ENCODE data around the gene ABCE1.

The ABCE1 gene

DNA sequence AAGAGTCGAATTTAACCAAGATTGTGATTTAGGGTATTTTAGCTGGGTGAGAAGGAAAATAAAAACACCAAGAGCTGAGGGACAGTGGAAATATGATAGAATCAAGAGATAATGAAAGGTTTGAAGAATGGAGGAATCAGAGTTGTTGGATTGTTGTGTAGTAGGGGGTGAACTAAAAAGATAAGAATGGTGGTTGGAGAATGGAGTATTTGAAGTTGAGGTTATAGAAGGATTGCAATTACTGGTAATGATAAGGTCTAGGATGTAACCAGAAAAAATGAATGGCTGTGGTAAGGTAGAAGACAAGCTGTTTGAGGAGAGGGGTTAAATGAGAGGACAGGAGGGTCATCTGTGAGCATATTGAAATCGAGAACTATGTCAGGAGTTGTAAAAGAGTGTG is 4.5 kb downstream of the ABCE1 start:
- peak overlapping the region; percentile 3; the same call in 1 of the 2 replicates for H3K27ac ChIP-seq (ENCODE audit: low read length)
- no peaks in the 10 kb centered on the region for H3K9me3 ChIP-seq (ENCODE audit: insufficient read depth, low read length)
- H3K27me3 ChIP-seq (ENCODE audit: low read depth, low read length), result no peaks in the 10 kb centered on the region
- H3K36me3 ChIP-seq (replicated peaks; ENCODE audit: low read depth, low read length), result peaks cover 50% of the 10 kb centered on the region
- H2AFZ ChIP-seq (ENCODE audit: low read depth, low read length), result no peak overlapping the region
- H3K4me3 ChIP-seq (ENCODE audit: low read length), result peak overlapping the region; percentile 22; the same call in 1 of the 2 replicates
- peaks cover 50% of the 10 kb centered on the region for H4K20me1 ChIP-seq (ENCODE audit: insufficient read depth, low read length)
- no peak overlapping the region for H3K9ac ChIP-seq (ENCODE audit: low read length)
- H3K79me2 ChIP-seq (ENCODE audit: low read length), result peaks cover 98% of the 10 kb centered on the region
- peaks cover 43% of the 10 kb centered on the region for H3K4me1 ChIP-seq (ENCODE audit: low read length)
- peak overlapping the region; percentile 42 for H3K4me2 ChIP-seq (ENCODE audit: low read length)
- no peak for TF ChIP-seq EZH2phosphoT487 (IDR thresholded peaks at IDR 0.05; ENCODE audit: low read depth)
- TF ChIP-seq, protein P1, sequence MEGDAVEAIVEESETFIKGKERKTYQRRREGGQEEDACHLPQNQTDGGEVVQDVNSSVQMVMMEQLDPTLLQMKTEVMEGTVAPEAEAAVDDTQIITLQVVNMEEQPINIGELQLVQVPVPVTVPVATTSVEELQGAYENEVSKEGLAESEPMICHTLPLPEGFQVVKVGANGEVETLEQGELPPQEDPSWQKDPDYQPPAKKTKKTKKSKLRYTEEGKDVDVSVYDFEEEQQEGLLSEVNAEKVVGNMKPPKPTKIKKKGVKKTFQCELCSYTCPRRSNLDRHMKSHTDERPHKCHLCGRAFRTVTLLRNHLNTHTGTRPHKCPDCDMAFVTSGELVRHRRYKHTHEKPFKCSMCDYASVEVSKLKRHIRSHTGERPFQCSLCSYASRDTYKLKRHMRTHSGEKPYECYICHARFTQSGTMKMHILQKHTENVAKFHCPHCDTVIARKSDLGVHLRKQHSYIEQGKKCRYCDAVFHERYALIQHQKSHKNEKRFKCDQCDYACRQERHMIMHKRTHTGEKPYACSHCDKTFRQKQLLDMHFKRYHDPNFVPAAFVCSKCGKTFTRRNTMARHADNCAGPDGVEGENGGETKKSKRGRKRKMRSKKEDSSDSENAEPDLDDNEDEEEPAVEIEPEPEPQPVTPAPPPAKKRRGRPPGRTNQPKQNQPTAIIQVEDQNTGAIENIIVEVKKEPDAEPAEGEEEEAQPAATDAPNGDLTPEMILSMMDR (IDR thresholded peaks at IDR 0.05; ENCODE audit: low read depth, low read length), result no peak

DNA sequence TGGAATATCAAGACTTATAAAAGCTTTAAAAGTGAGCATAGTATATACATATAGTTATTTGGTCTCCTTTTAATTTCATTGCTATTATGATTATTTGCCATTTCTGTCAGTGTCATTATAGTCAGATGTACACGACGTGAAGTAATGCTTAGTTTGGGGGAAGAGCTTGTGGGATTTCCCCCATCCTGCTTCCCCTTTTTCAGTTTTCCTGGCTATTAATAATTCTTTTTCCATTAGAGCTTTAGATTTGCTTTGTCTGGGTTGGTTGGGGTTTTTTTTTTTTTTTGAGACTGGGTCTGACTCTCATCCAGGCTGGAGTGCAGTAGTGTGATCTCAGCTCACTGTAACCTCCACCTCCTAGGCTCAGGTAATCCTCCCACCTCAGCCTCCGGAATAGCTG is 5.4 kb downstream of the ABCE1 start:
- H3K79me2 ChIP-seq (ENCODE audit: low read length), result peaks cover 94% of the 10 kb centered on the region
- peaks cover 55% of the 10 kb centered on the region for H3K36me3 ChIP-seq (replicated peaks; ENCODE audit: low read depth, low read length)
- H3K27me3 ChIP-seq (ENCODE audit: low read depth, low read length), result no peaks in the 10 kb centered on the region
- H3K27ac ChIP-seq (ENCODE audit: low read length), result peak overlapping the region; percentile 19
- TF ChIP-seq, protein P1 (IDR thresholded peaks at IDR 0.05; ENCODE audit: low read depth, low read length), result no peak
- no peak for TF ChIP-seq EZH2phosphoT487 (IDR thresholded peaks at IDR 0.05; ENCODE audit: low read depth)
- peak overlapping the region; percentile 22; the same call in 1 of the 2 replicates for H3K4me3 ChIP-seq (ENCODE audit: low read length)
- H3K9me3 ChIP-seq (ENCODE audit: insufficient read depth, low read length), result no peaks in the 10 kb centered on the region
- H2AFZ ChIP-seq (ENCODE audit: low read depth, low read length), result no peak overlapping the region
- peaks cover 43% of the 10 kb centered on the region for H3K4me1 ChIP-seq (ENCODE audit: low read length)
- peak overlapping the region; percentile 42 for H3K4me2 ChIP-seq (ENCODE audit: low read length)
- H3K9ac ChIP-seq (ENCODE audit: low read length), result no peak overlapping the region
- peaks cover 50% of the 10 kb centered on the region for H4K20me1 ChIP-seq (ENCODE audit: insufficient read depth, low read length)

DNA sequence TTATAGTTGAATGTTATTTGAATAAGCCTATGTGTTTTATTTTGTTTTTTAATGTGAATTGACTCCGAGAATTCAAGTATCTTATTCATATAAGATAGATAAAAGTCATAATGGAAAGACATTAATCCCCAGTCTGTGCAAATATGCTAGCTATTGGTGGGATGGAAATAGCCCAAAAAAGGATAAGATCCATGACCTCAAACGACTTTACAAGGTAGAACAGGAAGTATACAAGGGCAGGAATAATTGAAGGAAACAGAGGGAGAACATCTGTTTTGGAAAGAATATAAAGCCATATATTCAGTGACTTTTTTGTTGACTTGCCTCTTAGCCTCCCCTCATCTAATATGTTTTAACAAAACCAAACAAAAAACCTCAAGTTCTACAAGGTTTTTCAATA is 9.0 kb downstream of the ABCE1 start:
- H3K79me2 ChIP-seq (ENCODE audit: low read length), result peaks cover 67% of the 10 kb centered on the region
- no peaks in the 10 kb centered on the region for H3K27me3 ChIP-seq (ENCODE audit: low read depth, low read length)
- no peak overlapping the region for H3K9ac ChIP-seq (ENCODE audit: low read length)
- no peak overlapping the region for H2AFZ ChIP-seq (ENCODE audit: low read depth, low read length)
- H3K9me3 ChIP-seq (ENCODE audit: insufficient read depth, low read length), result no peaks in the 10 kb centered on the region
- H4K20me1 ChIP-seq (ENCODE audit: insufficient read depth, low read length), result peaks cover 21% of the 10 kb centered on the region
- peaks cover 17% of the 10 kb centered on the region for H3K4me1 ChIP-seq (ENCODE audit: low read length)
- H3K4me2 ChIP-seq (ENCODE audit: low read length), result no peak overlapping the region
- no peak overlapping the region for H3K27ac ChIP-seq (ENCODE audit: low read length)
- TF ChIP-seq, protein P1 (IDR thresholded peaks at IDR 0.05; ENCODE audit: low read depth, low read length), result no peak
- peaks cover 61% of the 10 kb centered on the region for H3K36me3 ChIP-seq (replicated peaks; ENCODE audit: low read depth, low read length)
- no peak overlapping the region for H3K4me3 ChIP-seq (ENCODE audit: low read length)

DNA sequence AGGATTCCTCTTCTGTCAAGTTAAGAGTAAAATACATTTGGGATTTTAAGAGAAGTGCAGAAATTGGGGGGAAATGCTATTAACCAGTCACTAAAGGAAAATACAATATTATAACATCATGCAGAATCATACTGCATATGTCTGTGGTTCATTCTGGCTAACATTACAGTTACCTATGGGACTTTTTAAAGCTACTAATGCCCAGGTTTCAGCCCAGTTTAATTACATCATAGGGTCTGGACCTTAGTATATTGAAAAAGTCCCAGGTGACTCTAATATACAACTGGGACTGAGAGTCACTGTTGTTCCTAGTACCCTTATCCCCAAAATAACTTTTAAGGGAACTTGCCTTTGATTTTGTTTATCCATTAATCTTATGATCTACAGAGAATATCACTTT is 10.0 kb downstream of the ABCE1 start:
- Histone ChIP-seq H3K27me3 (ENCODE audit: low read depth, low read length) (no peaks in the 10 kb centered on the region), H4K20me1 (ENCODE audit: insufficient read depth, low read length) (peaks cover 11% of the 10 kb centered on the region), H3K36me3 (replicated peaks; ENCODE audit: low read depth, low read length) (peaks cover 69% of the 10 kb centered on the region), H3K9me3 (ENCODE audit: insufficient read depth, low read length) (no peaks in the 10 kb centered on the region), H3K79me2 (ENCODE audit: low read length) (peaks cover 64% of the 10 kb centered on the region), H3K4me2 (ENCODE audit: low read length) (no peak overlapping the region), H3K9ac (ENCODE audit: low read length) (no peak overlapping the region), H3K27ac (ENCODE audit: low read length) (no peak overlapping the region), H3K4me1 (ENCODE audit: low read length) (peaks cover 7% of the 10 kb centered on the region), H2AFZ (ENCODE audit: low read depth, low read length) (no peak overlapping the region), H3K4me3 (ENCODE audit: low read length) (no peak overlapping the region)
- no peak for TF ChIP-seq EZH2phosphoT487 (IDR thresholded peaks at IDR 0.05; ENCODE audit: low read depth)
- TF ChIP-seq, protein P1 (IDR thresholded peaks at IDR 0.05; ENCODE audit: low read depth, low read length), result no peak
